CD4-positive, CD25-positive, alpha-beta regulatory T cell (primary cell): ENCODE results near the gene LRRFIP1. TPM values are rescaled to one million over a fixed set of nuclear protein-coding genes. Genes with fewer than 3 reads are reported as not detected.

Source experiments
- ATAC-seq, 2 donors: fragments of 150-1000 bp; cut with Tn5 transposase; one replicate each; pipeline ENCODE4 v1.10.0; 2021; ENCODE audit warnings: low read depth in 2 of 2, moderate number of reproducible peaks in 2 of 2, moderate library complexity in 1 of 2
- DNase-seq, 3 donors: peaks; one replicate each; pipeline versions ENCODE4 v3.0.0 to v3.0.0-alpha.2; 2012 to 2022; ENCODE audit warnings: mixed read lengths in 1 of 3
- H3K27ac ChIP-seq: one replicate; pipeline ENCODE4 v1.7.0; 2013; ENCODE audit warnings: mild to moderate bottlenecking, low read length; ENCODE audit not compliant: insufficient read depth, poor library complexity, severe bottlenecking
- H3K27me3 ChIP-seq: one replicate; pipeline ENCODE4 v1.7.0; 2013; ENCODE audit warnings: low read length; ENCODE audit not compliant: control insufficient read depth, insufficient read depth
- H3K36me3 ChIP-seq: one replicate; pipeline ENCODE4 v1.7.0; 2013; ENCODE audit warnings: mild to moderate bottlenecking, low read length, moderate library complexity; ENCODE audit not compliant: control insufficient read depth, insufficient read depth
- H3K4me1 ChIP-seq: 2 replicates; pipeline ENCODE4 v1.7.0; 2013; ENCODE audit warnings: mild to moderate bottlenecking, low read length; ENCODE audit not compliant: insufficient read depth, control insufficient read depth, poor library complexity, severe bottlenecking
- H3K4me3 ChIP-seq: one replicate; pipeline ENCODE4 v1.7.0; 2013; ENCODE audit warnings: low read depth, mild to moderate bottlenecking, low read length, moderate library complexity
- H3K9me3 ChIP-seq, 2 experiments: 1 replicate in 1 of 2; 2 replicates in 1 of 2; pipeline ENCODE4 v1.7.0; 2013; ENCODE audit warnings: low read length in 2 of 2, mild to moderate bottlenecking in 1 of 2, moderate library complexity in 1 of 2; ENCODE audit not compliant: control insufficient read depth in 2 of 2
- H3K27ac Mint-ChIP-seq, 3 donors: one replicate each; pipeline ENCODE4 v1.8.0; 2020 to 2022; ENCODE audit warnings: mild to moderate bottlenecking in 3 of 3, mixed read lengths in 3 of 3, moderate library complexity in 2 of 3
- H3K27me3 Mint-ChIP-seq: one replicate; pipeline ENCODE4 v1.8.0; 2022; ENCODE audit warnings: mild to moderate bottlenecking, mixed read lengths
- H3K36me3 Mint-ChIP-seq: one replicate; pipeline ENCODE4 v1.8.0; 2020; ENCODE audit warnings: mixed read lengths
- H3K4me1 Mint-ChIP-seq, 4 donors: one replicate each; pipeline ENCODE4 v1.8.0; 2020 to 2022; ENCODE audit warnings: mixed read lengths in 4 of 4, mild to moderate bottlenecking in 1 of 4
- H3K4me3 Mint-ChIP-seq, 4 donors: one replicate each; pipeline ENCODE4 v1.8.0; 2020 to 2022; ENCODE audit warnings: mild to moderate bottlenecking in 4 of 4, mixed read lengths in 4 of 4, moderate library complexity in 3 of 4
- H3K9me3 Mint-ChIP-seq, 7 donors: one replicate each; pipeline ENCODE4 v1.8.0; 2020 to 2022; ENCODE audit warnings: mixed read lengths in 7 of 7, mild to moderate bottlenecking in 3 of 7, moderate library complexity in 2 of 7
- polyA plus RNA-seq, 4 donors: library from polyadenylated mRNA; unstranded; fragments of 300-500 nt; fragmentation: Illumina TruSeq; gene quantifications; one replicate each; pipeline ENCODE4 v1.2.3, GENCODE V29; 2021
- total RNA-seq: library from RNA; stranded (reverse); gene quantifications from one replicate; pipeline ENCODE4 v1.2.3, GENCODE V29; 2022

The LRRFIP1 gene
- total and polyA plus RNA-seq, 5 donors from 2014 or later = 69.4 to 183 (median 80.3) TPM

DNA sequence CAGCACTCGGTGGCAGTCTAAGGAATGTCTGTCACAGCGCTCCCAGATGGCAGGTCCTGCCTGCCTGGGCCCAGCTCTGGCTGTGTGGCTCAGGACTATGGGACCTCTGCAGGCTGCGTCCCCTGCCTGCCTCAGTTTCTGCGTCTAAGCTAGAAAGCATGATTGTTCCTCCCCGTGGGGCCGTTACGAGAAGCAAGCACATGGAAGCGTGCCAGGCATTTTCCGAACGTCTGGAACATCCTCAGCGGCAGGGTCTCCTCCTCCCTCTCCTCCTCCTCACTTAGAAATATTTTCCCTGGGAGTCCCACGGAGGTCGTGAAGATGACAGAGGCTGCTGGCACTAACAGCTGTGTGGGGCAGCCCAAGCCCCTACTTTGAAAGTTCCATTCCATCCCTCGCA lies 43.3 kb downstream of the LRRFIP1 start:
- Mint-ChIP-seq H3K9me3 (peaks cover 0 to 1% (median 0%) of the 10 kb centered on the region in 7 donors), H3K4me3 (no peak overlapping the region), H3K36me3 (no peaks in the 10 kb centered on the region), H3K27ac (no peak overlapping the region), H3K27me3 (peaks cover 24% of the 10 kb centered on the region), H3K4me1 (peaks cover 5 to 29% (median 28%) of the 10 kb centered on the region in 4 donors)
- no peaks in the 10 kb centered on the region for H3K9me3 ChIP-seq
- no peak for DNase-seq
- no peak overlapping the region for H3K4me3 ChIP-seq
- no peak for ATAC-seq
- no peaks in the 10 kb centered on the region for H3K36me3 ChIP-seq
- peaks cover 29% of the 10 kb centered on the region for H3K4me1 ChIP-seq
- H3K27me3 ChIP-seq = peaks cover 2% of the 10 kb centered on the region
- H3K27ac ChIP-seq = no peak overlapping the region

DNA sequence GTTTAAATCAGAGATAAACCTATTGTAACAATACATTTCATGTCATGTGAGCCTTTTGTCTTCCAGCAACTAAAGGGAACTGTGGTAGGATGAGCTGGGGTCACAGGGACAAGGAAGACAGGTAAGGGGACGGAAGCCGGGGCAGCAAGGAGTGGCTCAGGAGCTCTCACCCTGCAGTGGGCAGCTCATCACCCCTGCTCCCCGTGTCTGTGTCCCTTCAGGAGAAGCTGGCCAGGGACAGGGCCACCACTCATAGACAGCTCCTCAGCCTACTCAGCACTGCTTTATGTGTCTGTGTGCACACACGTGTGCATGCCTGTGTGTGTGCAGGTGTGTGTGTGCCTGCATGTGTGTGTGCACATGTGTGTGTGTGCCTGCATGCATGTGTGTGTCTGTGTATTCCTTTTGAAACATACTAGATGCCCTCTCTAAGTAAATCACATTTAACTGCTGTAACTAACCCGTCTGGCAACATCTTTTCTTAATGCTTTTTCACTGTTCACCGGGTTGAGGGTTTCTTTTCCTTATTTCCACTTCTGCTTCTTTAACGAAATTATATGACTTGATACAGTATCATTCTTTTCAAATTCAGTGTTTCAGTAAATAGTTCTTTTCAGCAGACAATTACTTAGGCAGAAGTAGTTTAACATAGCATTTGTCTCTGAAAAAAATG lies 44.2 kb downstream of the LRRFIP1 start:
- H3K27ac Mint-ChIP-seq = no peak overlapping the region
- Histone ChIP-seq H3K36me3 (no peaks in the 10 kb centered on the region), H3K9me3 (no peaks in the 10 kb centered on the region), H3K27me3 (no peaks in the 10 kb centered on the region), H3K27ac (no peak overlapping the region), H3K4me1 (peaks cover 32% of the 10 kb centered on the region), H3K4me3 (no peak overlapping the region)
- ATAC-seq (no peak), DNase-seq (no peak)
- H3K36me3 Mint-ChIP-seq = no peaks in the 10 kb centered on the region
- H3K4me1 Mint-ChIP-seq = peaks cover 5 to 38% (median 30%) of the 10 kb centered on the region in 4 donors
- peaks cover 0 to 1% (median 0%) of the 10 kb centered on the region in 7 donors for H3K9me3 Mint-ChIP-seq
- H3K4me3 Mint-ChIP-seq = peak overlapping the region in 1 of 4 donors; percentile 1
- peaks cover 15% of the 10 kb centered on the region for H3K27me3 Mint-ChIP-seq

DNA sequence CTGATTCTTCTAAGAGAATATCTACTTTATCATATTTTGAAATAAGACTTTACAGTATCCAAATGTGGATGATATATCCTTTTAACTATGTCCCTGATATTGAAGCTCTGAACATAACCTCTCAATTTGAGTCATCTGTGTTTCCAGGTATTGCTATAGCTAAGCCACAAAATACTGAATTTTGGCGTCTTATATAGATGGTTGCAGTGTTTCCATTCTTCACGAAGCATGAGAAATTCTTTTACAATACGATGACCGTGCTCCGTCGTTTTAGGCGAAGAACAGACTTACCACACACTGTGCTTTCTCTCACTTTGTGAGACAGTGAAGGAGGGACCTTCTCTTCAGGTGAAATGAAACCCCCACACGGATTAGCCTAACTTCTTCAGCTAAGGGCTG lies 45.3 kb downstream of the LRRFIP1 start:
- Histone ChIP-seq H3K4me3 (peak overlapping the region; percentile 81), H3K27ac (peak overlapping the region; percentile 97), H3K27me3 (no peaks in the 10 kb centered on the region), H3K36me3 (no peaks in the 10 kb centered on the region), H3K9me3 (no peaks in the 10 kb centered on the region), H3K4me1 (peaks cover 32% of the 10 kb centered on the region)
- Mint-ChIP-seq H3K27ac (peak overlapping the region; percentile 99), H3K9me3 (peaks cover 0 to 1% (median 0%) of the 10 kb centered on the region in 7 donors), H3K4me1 (peaks cover 8 to 44% (median 37%) of the 10 kb centered on the region in 4 donors), H3K36me3 (no peaks in the 10 kb centered on the region), H3K4me3 (peak overlapping the region; percentile 87 to 95 (median 93)), H3K27me3 (peaks cover 10% of the 10 kb centered on the region)
- peak in 1 of 3 donors; percentile 25 for DNase-seq
- no peak for ATAC-seq

DNA sequence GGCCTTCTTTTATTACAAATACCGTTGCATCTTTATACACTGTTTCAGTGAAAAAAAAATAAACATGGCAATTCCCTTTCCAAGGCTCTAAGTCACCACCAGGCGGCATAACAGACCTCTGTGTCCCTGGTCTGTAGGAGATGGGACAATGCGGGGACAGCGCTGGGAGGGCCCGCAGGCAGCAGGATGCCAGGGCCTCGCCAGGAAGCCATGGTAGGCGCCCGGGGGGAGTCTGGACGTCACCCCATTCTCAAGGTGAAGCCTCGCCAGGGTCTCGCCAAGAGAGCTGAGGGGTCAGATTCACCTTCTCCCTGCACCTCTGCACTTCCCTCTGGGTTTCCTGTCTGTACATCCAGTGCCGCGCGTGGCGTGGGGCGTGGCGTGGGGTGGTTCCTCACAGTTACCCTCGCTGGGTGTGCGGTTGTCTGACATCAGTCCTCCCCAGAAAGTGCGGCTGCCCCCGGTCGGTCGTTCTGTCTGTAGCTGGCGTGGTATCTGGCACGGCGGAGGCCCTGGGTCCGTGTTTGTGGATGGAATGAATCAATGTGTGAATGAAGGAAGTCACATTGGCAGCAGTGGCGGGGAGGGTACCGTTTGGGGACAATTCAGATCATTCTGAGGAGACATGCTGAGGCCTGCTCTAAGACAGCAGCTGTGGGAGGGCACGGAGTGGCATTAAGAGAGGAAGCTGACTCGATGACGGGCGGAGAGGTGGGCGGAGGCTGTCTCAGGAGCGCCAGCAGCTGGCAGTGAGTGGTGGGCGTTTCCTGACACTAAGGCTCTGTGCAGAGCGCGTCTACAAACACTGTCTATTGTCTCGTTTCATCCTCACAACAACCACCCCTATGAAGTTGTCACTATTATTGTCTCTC lies 46.0 kb downstream of the LRRFIP1 start:
- DNase-seq (peak; percentile 85 to 91 (median 89)), ATAC-seq (peak; percentile 77 to 78)
- Histone ChIP-seq H3K36me3 (no peaks in the 10 kb centered on the region), H3K27ac (peak overlapping the region; percentile 97), H3K27me3 (no peaks in the 10 kb centered on the region), H3K4me3 (peak overlapping the region; percentile 81), H3K9me3 (no peaks in the 10 kb centered on the region), H3K4me1 (peaks cover 32% of the 10 kb centered on the region)
- peaks cover 8 to 44% (median 37%) of the 10 kb centered on the region in 4 donors for H3K4me1 Mint-ChIP-seq
- peak overlapping the region; percentile 87 to 95 (median 93) for H3K4me3 Mint-ChIP-seq
- H3K36me3 Mint-ChIP-seq = no peaks in the 10 kb centered on the region
- H3K9me3 Mint-ChIP-seq = peaks cover 0 to 1% (median 0%) of the 10 kb centered on the region in 7 donors
- H3K27ac Mint-ChIP-seq = peak overlapping the region; percentile 99
- peaks cover 10% of the 10 kb centered on the region for H3K27me3 Mint-ChIP-seq

DNA sequence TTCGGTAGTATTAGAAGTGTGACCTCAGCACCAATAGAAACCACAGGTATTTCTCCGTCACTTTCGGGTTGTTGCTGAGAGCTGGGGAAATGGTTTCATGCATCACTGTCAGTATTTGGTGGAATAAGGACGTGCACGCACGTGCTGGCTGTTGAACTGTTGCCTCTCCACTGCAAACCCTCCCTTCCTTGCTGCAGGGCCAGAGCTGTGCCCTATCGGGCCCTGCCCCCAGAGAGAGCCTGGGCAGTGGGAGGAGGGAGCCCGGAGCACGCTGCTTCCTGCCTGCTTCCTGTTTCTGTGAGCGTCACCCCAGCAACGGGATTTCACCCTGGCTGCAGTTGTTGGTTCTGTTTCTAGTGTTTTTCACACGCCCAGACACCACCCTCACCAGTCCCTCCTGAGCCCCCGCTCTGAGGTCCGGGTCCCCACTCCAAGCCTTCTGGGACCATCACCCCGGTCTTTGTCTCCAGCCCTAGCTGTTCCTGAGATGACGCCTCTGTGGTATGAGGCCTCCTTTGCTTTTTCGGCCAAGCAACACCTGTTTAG lies 47.4 kb downstream of the LRRFIP1 start:
- Histone ChIP-seq H3K36me3 (no peaks in the 10 kb centered on the region), H3K4me3 (peak overlapping the region; percentile 81), H3K27me3 (no peaks in the 10 kb centered on the region), H3K27ac (peak overlapping the region; percentile 97), H3K9me3 (no peaks in the 10 kb centered on the region), H3K4me1 (peaks cover 32% of the 10 kb centered on the region)
- ATAC-seq = peak; percentile 71 to 79
- peaks cover 0 to 1% (median 0%) of the 10 kb centered on the region in 7 donors for H3K9me3 Mint-ChIP-seq
- H3K4me1 Mint-ChIP-seq = peaks cover 8 to 46% (median 39%) of the 10 kb centered on the region in 4 donors
- H3K4me3 Mint-ChIP-seq = peak overlapping the region; percentile 87 to 95 (median 93)
- H3K27me3 Mint-ChIP-seq = peaks cover 6% of the 10 kb centered on the region
- no peaks in the 10 kb centered on the region for H3K36me3 Mint-ChIP-seq
- H3K27ac Mint-ChIP-seq = peak overlapping the region; percentile 99
- peak; percentile 82 to 90 (median 90) for DNase-seq

DNA sequence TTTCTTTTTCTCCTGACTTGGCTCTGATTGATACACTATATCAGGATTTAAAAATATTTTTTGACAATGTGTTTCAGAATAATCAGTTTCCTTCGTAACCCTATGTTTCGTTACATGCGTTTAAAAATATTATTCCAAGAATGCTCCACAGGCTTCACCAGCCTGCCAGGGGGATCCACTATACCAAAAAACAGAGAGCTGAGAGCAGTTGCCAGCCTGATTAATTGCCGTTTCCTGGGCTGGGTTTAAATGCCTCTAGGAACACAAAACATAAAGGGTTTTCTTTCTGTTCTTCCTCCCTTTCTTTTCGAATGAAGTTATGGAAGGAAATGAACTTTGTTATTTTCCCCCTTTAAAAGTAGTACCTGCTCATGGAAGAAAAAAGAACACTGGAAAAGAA lies 47.9 kb downstream of the LRRFIP1 start:
- H3K9me3 Mint-ChIP-seq = peaks cover 0 to 1% (median 0%) of the 10 kb centered on the region in 7 donors
- Histone ChIP-seq H3K27me3 (no peaks in the 10 kb centered on the region), H3K9me3 (no peaks in the 10 kb centered on the region), H3K36me3 (no peaks in the 10 kb centered on the region), H3K27ac (peak overlapping the region; percentile 97), H3K4me3 (peak overlapping the region; percentile 81), H3K4me1 (peaks cover 32% of the 10 kb centered on the region)
- DNase-seq = peak in 1 of 3 donors; percentile 15
- peaks cover 8 to 46% (median 39%) of the 10 kb centered on the region in 4 donors for H3K4me1 Mint-ChIP-seq
- peaks cover 5% of the 10 kb centered on the region for H3K27me3 Mint-ChIP-seq
- peak overlapping the region; percentile 99 for H3K27ac Mint-ChIP-seq
- H3K4me3 Mint-ChIP-seq = peak overlapping the region; percentile 87 to 95 (median 93)
- no peak for ATAC-seq
- H3K36me3 Mint-ChIP-seq = no peaks in the 10 kb centered on the region

DNA sequence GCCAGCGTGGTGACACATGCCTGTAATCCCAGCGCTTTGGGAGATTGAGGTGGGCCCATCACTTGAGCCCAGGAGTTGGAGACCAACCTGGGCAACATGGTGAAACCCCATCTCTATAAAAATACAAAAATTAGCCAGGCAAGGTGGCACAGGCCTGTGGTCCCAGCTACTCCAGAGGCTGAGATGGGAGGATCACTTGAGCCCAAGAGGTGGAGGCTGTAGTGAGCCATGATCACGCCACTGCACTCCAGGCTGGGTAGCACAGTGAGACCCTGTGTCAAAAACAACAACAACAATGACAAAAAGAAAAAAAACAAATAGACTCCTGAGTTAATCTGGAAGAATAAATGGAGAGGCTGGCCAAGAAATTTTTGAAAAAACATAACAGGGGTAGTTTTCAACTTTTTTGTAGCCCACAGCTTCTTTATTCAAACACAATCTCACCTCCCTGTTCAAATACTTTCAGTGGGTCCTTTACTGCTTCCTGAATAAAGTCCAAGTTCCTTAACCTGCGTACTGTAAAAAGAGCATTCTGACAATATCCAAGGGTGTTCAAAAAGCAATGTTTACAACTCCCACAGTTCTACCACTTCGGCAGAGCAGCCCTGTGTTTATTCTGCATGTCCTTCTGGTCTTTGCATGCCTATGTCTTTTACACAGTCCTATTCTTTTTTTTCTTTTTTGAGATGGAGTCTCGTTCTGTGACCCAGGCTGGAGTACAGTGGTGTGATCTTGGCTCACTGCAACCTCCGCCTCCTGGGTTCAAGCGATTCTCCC lies 53.5 kb downstream of the LRRFIP1 start:
- DNase-seq (no peak), ATAC-seq (no peak)
- Mint-ChIP-seq H3K4me3 (no peak overlapping the region), H3K36me3 (no peaks in the 10 kb centered on the region), H3K27me3 (no peaks in the 10 kb centered on the region), H3K9me3 (no peaks in the 10 kb centered on the region), H3K4me1 (peaks cover 4 to 20% (median 14%) of the 10 kb centered on the region in 4 donors), H3K27ac (peak overlapping the region in 1 of 3 donors; percentile 2)
- no peak overlapping the region for H3K27ac ChIP-seq
- H3K4me3 ChIP-seq = no peak overlapping the region
- H3K9me3 ChIP-seq = no peaks in the 10 kb centered on the region
- H3K4me1 ChIP-seq = peaks cover 1% of the 10 kb centered on the region
- H3K36me3 ChIP-seq = no peaks in the 10 kb centered on the region
- no peaks in the 10 kb centered on the region for H3K27me3 ChIP-seq
